Measurements from ENCODE around the gene ZMYND11. TPM values are rescaled to one million over a fixed set of nuclear protein-coding genes. Genes with fewer than 3 reads are reported as not detected.

ZMYND11 gene
- total and polyA plus RNA-seq, 2 donors (not counting 1 experiment from before 2014, with no cell fraction given): 17.3 to 50.1 TPM

DNA sequence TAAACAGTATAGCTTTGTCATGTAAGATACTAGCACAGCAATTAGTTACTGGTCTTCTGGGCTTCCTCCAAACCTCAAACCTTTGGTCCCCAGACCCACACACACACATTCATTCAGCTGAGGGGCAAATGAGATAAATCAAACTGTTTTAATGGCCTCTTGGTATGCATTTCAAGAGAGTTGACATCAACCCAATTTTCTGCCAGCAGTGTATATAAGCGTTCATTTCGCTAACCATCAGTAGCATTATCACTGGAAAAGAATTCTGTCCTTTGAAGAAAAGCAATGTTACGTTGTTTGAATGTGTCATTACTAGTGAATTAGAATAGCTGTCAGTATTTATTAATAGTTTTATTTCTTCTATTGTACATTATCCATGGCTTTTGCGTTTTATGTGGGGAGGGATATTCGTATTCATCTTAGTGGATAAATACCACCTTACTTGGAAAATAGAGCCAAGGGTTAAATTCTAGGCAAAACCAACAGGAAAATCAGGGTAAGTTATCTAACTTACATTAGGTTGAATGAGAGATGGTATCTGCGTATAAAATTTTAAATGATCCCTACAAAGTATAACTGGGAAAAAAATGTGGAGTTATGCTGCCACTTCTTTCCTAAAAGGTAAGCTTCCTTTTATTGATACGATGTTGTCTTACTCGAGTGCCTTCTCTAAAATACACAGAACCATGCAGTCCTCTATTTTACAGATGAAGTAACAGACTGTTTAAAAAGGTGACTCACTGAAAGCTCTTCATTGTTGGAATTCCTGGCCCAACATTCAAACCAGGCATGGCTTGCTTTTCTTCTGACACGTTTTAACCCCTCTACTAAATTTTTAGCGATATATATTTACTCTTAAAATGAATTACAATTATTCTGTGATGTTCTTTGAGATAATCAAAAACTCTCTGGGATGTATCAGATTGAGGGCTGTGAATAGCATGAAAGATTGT, 2.0 kb upstream of the ZMYND11 start:
- no peak overlapping the region for H2AFZ ChIP-seq (ENCODE audit: insufficient read depth, low read depth, low read length, poor library complexity, severe bottlenecking)
- H3K9me3 ChIP-seq (ENCODE audit: control extremely low read depth in 1 of 3, control insufficient read depth in 2 of 3, insufficient read depth in 1 of 3, low read length in 2 of 3): no peaks in the 10 kb centered on the region
- H3K4me2 ChIP-seq (replicated peaks; ENCODE audit: low read depth, low read length, poor library complexity, severe bottlenecking): peak overlapping the region; percentile 95
- WGBS (ENCODE audit: insufficient coverage): no CpG with 5 or more reads among the region's 10 CpGs
- H3K4me1 ChIP-seq (ENCODE audit: control insufficient read depth in 2 of 2, insufficient read depth in 2 of 2, low read length in 2 of 2): peaks cover 24 to 25% of the 10 kb centered on the region in 2 donors
- peak overlapping the region; percentile 90 for H3K4me3 Mint-ChIP-seq
- no peak for ATAC-seq (ENCODE audit: low read depth)
- DNase-seq: no peak
- H3K27me3 ChIP-seq (replicated peaks in 1 of 4; ENCODE audit: control extremely low read depth in 1 of 4, control insufficient read depth in 3 of 4, insufficient read depth in 4 of 4, low read length in 3 of 4): peaks cover 0 to 32% (median 10%) of the 10 kb centered on the region in 4 experiments
- H3K4me3 ChIP-seq (ENCODE audit: control extremely low read depth in 1 of 5, extremely low read depth in 1 of 5, insufficient read depth in 1 of 5, low read depth in 2 of 5, low read length in 4 of 5): no peak overlapping the region
- H3K36me3 ChIP-seq (replicated peaks in 1 of 2; ENCODE audit: control extremely low read depth in 1 of 2, control insufficient read depth in 1 of 2, extremely low read depth in 1 of 2, insufficient read depth in 2 of 2, low read length in 1 of 2): no peaks in the 10 kb centered on the region
- POLR2A ChIA-PET: no interaction called here
- H3K27ac ChIP-seq (ENCODE audit: low read length in 2 of 2): no peak overlapping the region
- CTCF ChIA-PET: interaction anchor here (0.8 kb wide), 1 partner anchor 10 kb away, joined by 3 read pairs; no protein-coding TSS in a partner anchor
- H3K27me3 Mint-ChIP-seq: peaks cover 22% of the 10 kb centered on the region
- peaks cover 56% of the 10 kb centered on the region for H3K79me2 ChIP-seq (ENCODE audit: control insufficient read depth, insufficient read depth, low read length)
- peak overlapping the region; percentile 92 for H3K27ac Mint-ChIP-seq
- H3K4me1 Mint-ChIP-seq: peaks cover 39% of the 10 kb centered on the region
- H3K9me3 Mint-ChIP-seq (ENCODE audit: insufficient read depth): no peaks in the 10 kb centered on the region
- intact Hi-C loops (cut with micrococcal nuclease): no loop called here
- TF ChIP-seq EZH2 (IDR thresholded peaks at IDR 0.05; ENCODE audit: borderline replicate concordance, insufficient read depth, low read depth, low read length, poor library complexity, severe bottlenecking): no peak
- H4K20me1 ChIP-seq (ENCODE audit: control insufficient read depth, insufficient read depth, low read length, poor library complexity, severe bottlenecking): peaks cover 19% of the 10 kb centered on the region
- no peak overlapping the region for H3K9ac ChIP-seq (ENCODE audit: low read length)

- Histone ChIP-seq H3K4me2 (replicated peaks; ENCODE audit: low read depth, low read length, poor library complexity, severe bottlenecking) (peak overlapping the region; percentile 95), H3K4me3 (ENCODE audit: control extremely low read depth in 1 of 5, extremely low read depth in 1 of 5, insufficient read depth in 1 of 5, low read depth in 2 of 5, low read length in 4 of 5) (peak overlapping the region; percentile 37 to 73 (median 64)), H3K4me1 (ENCODE audit: control insufficient read depth in 2 of 2, insufficient read depth in 2 of 2, low read length in 2 of 2) (peaks cover 22 to 25% of the 10 kb centered on the region in 2 donors), H3K79me2 (ENCODE audit: control insufficient read depth, insufficient read depth, low read length) (peaks cover 69% of the 10 kb centered on the region), H3K27ac (ENCODE audit: low read length in 2 of 2) (peak overlapping the region in 1 of 2 donors; percentile 71), H4K20me1 (ENCODE audit: control insufficient read depth, insufficient read depth, low read length, poor library complexity, severe bottlenecking) (peaks cover 25% of the 10 kb centered on the region), H3K9me3 (ENCODE audit: control extremely low read depth in 1 of 3, control insufficient read depth in 2 of 3, insufficient read depth in 1 of 3, low read length in 2 of 3) (no peaks in the 10 kb centered on the region), H3K9ac (ENCODE audit: low read length) (peak overlapping the region; percentile 72), H2AFZ (ENCODE audit: insufficient read depth, low read depth, low read length, poor library complexity, severe bottlenecking) (peak overlapping the region; percentile 90), H3K27me3 (replicated peaks in 1 of 4; ENCODE audit: control extremely low read depth in 1 of 4, control insufficient read depth in 3 of 4, insufficient read depth in 4 of 4, low read length in 3 of 4) (peaks cover 0 to 28% (median 10%) of the 10 kb centered on the region in 4 experiments), H3K36me3 (replicated peaks in 1 of 2; ENCODE audit: control extremely low read depth in 1 of 2, control insufficient read depth in 1 of 2, extremely low read depth in 1 of 2, insufficient read depth in 2 of 2, low read length in 1 of 2) (no peaks in the 10 kb centered on the region)
- no peak for TF ChIP-seq CTCF (IDR thresholded peaks at IDR 0.05)
- no peak for TF ChIP-seq EZH2 (IDR thresholded peaks at IDR 0.05; ENCODE audit: borderline replicate concordance, insufficient read depth, low read depth, low read length, poor library complexity, severe bottlenecking)
- intact Hi-C loops (cut with micrococcal nuclease): loop anchor here (2.0 to 5.0 kb wide), 3 partner anchors 60 to 853 kb away; partner anchors contain the start of gene GTPBP4
- DNase-seq (no peak), ATAC-seq (ENCODE audit: low read depth) (peak; percentile 25)
- WGBS (ENCODE audit: insufficient coverage): under 1% methylated on average over 81 of the region's 84 CpGs
- H3K27ac Mint-ChIP-seq: peak overlapping the region; percentile 92
- ChIA-PET POLR2A (no interaction called here), CTCF (no interaction called here)
- H3K9me3 Mint-ChIP-seq (ENCODE audit: insufficient read depth): no peaks in the 10 kb centered on the region
- H3K27me3 Mint-ChIP-seq: peaks cover 22% of the 10 kb centered on the region
- H3K4me1 Mint-ChIP-seq: peaks cover 40% of the 10 kb centered on the region
- H3K4me3 Mint-ChIP-seq: peak overlapping the region; percentile 90
These were observed 766 bp upstream of the ZMYND11 start for GRCh38 chr10:134247-135131.
